ENCODE results near the gene ADGRG4.

DNA sequence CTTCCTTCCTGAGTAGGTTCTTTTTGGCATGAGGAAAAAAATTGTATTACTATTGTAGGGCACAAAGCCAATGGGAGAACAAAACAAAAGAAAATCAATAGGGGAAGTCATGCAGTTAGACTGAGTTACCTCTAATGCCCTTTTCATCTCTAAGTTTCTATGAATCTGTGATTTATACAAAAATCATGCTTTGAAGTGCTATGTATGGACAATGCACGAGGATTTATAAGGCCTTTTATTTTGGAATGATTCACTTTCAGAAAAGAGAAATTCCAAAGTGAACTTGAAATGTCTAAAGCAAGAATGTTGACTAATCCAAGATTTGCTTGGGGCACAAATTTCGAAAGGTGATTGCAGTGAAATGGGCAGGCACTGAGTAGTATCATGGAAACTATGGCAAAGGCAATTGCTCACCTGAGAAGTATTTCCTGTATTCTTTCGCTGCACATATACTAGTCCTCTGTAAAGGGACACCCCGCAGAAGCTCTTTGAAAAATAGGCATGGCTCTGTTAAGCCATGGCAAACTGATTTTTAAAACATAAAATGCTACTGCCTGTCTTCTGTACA lies 52.8 kb downstream of the ADGRG4 start:
- no peak for TF ChIP-seq EZH2 (IDR thresholded peaks at IDR 0.05)
- TF ChIP-seq POLR2AphosphoS5 (IDR thresholded peaks at IDR 0.05; ENCODE audit: borderline replicate concordance, low read depth, low read length): no peak
